ENCODE results near the gene PAQR8. TPM values are rescaled to one million over a fixed set of nuclear protein-coding genes. Genes with fewer than 3 reads are reported as not detected.
"Not testable (repeated sequence)": the region's sequence is repeated elsewhere in the genome, so short reads cannot be mapped to it uniquely, and the experiment has no call there.

The PAQR8 gene
- total RNA-seq, 1 donor from 2014 or later: 6.1 TPM

DNA sequence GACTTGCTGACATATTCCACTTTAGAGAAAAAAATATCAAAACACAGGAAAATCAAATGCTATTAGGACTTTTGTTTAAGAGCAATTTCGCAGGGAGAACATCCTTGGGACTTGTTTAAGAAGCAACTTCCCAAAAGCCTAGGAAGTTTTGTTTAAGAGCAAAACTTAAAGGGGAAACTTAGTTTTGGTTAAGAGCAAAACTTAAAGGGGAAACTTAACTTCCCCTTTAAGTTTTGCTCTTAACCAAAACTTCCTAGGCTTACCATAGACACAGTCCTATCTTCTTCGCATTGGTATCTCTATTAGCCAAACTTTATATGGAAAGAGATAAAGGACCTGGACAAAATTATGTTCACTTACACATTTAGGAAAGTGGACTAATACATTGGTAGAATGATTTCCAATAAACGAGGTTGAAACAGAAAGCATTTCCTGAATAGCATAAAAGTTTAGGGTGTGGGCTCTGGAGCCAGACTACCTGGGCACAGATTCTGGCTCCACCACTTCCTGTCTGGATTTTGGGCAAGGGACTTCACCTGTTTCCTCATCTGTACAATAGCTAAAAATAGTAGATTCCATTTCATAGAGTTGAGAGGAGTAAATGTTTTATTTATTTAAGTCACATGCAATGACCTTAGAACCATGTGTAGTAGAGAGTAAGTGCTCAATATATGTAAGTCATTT, 15.7 kb downstream of the PAQR8 start:
- Histone ChIP-seq H3K4me3 (no peak overlapping the region), H3K27ac (no peak overlapping the region), H3K9me3 (no peaks in the 10 kb centered on the region), H3K36me3 (no peaks in the 10 kb centered on the region), H3K27me3 (no peaks in the 10 kb centered on the region), H3K4me1 (no peaks in the 10 kb centered on the region)
- DNase-seq (ENCODE audit: low spot score in 2 of 2): no peak
- intact Hi-C loops (cut with DNase I): no loop called here
- TF ChIP-seq, protein P1, sequence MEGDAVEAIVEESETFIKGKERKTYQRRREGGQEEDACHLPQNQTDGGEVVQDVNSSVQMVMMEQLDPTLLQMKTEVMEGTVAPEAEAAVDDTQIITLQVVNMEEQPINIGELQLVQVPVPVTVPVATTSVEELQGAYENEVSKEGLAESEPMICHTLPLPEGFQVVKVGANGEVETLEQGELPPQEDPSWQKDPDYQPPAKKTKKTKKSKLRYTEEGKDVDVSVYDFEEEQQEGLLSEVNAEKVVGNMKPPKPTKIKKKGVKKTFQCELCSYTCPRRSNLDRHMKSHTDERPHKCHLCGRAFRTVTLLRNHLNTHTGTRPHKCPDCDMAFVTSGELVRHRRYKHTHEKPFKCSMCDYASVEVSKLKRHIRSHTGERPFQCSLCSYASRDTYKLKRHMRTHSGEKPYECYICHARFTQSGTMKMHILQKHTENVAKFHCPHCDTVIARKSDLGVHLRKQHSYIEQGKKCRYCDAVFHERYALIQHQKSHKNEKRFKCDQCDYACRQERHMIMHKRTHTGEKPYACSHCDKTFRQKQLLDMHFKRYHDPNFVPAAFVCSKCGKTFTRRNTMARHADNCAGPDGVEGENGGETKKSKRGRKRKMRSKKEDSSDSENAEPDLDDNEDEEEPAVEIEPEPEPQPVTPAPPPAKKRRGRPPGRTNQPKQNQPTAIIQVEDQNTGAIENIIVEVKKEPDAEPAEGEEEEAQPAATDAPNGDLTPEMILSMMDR (IDR thresholded peaks at IDR 0.05): no peak

DNA sequence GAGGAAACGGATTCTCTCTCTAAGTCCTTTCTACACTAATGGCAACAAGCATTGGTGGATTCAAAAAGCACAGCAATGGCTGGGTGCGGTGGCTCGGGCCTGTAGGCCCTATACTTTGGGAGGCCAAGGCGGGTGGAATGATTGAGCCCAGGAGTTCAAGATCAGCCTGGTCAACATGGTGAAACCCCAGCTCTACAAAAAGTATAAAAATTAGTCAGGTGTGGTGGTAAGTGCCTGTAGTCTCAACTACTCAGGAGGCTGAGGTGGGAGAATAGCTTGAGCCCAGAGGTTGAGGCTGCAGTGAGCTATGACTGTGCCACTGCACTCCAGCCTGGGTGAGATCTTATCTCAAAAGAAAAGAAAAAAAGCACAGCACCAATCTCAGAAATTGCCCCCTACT, 19.3 kb downstream of the PAQR8 start:
- no peaks in the 10 kb centered on the region for H3K36me3 ChIP-seq
- no peak for DNase-seq (ENCODE audit: low spot score in 2 of 2)
- TF ChIP-seq, protein P1 (IDR thresholded peaks at IDR 0.05): no peak
- no peaks in the 10 kb centered on the region for H3K4me1 ChIP-seq
- no peak overlapping the region for H3K4me3 ChIP-seq
- H3K27me3 ChIP-seq: no peaks in the 10 kb centered on the region
- intact Hi-C loops (cut with DNase I): no loop called here
- no peak overlapping the region for H3K27ac ChIP-seq
- H3K9me3 ChIP-seq: no peaks in the 10 kb centered on the region

DNA sequence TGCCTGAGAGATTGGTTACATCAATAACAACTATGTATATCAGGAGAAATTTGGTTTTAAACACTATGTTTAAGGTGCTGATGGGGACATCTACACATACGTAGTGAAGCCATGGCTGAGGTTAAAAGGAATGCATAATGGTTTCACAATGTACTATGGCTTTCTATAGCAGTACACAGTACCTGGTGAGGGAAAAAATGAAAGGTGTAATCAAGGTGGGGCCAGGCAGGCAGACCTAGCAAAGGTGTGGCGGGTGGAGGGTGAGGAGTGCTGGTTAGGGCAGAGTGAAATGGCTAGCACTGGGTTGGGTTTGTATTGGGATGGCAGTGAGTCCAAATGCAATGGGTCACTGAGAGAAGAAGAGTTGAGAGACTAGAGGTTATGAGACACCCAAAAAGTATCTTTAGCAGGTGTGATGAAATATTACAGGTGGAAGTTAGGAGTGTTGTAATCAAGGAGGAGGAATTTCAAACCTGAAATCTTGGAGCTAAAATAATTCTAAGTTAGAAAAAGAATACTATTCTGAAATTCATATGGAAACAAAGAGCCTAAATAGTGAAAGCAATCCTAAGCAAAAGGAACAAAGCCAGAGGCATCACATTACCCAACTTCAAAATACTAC, 22.3 kb downstream of the PAQR8 start:
- H3K27ac ChIP-seq: no peak overlapping the region
- intact Hi-C loops (cut with DNase I): no loop called here
- DNase-seq (ENCODE audit: low spot score in 2 of 2): no peak
- no peaks in the 10 kb centered on the region for H3K27me3 ChIP-seq
- H3K4me1 ChIP-seq: no peaks in the 10 kb centered on the region
- no peaks in the 10 kb centered on the region for H3K36me3 ChIP-seq
- no peaks in the 10 kb centered on the region for H3K9me3 ChIP-seq
- TF ChIP-seq, protein P1 (IDR thresholded peaks at IDR 0.05): no peak
- no peak overlapping the region for H3K4me3 ChIP-seq

DNA sequence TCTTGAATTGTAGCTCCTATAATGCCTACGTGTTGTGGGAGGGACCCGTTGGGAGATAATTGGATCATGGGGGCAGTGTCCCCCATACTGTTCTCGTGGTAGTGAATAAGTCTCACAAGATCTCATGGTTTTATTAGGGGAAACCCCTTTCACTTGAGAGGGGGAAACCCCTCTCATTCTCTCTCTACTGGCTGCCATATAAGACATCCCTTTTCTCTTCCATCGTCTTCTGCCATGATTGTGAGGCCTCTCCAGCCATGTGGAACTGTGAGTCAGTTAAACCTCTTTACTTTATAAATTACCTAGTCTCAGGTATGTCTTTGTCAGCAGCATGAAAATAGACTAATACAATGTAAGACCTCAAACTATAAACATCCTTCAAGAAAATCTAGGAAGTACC, 23.1 kb downstream of the PAQR8 start:
- Histone ChIP-seq H3K9me3 (no peaks in the 10 kb centered on the region), H3K4me3 (no peak overlapping the region), H3K36me3 (no peaks in the 10 kb centered on the region), H3K27ac (no peak overlapping the region), H3K27me3 (no peaks in the 10 kb centered on the region), H3K4me1 (peaks cover 0 to 5% of the 10 kb centered on the region in 2 donors)
- TF ChIP-seq, protein P1 (IDR thresholded peaks at IDR 0.05): no peak
- no peak for DNase-seq (ENCODE audit: low spot score in 2 of 2)
- intact Hi-C loops (cut with DNase I): no loop called here

DNA sequence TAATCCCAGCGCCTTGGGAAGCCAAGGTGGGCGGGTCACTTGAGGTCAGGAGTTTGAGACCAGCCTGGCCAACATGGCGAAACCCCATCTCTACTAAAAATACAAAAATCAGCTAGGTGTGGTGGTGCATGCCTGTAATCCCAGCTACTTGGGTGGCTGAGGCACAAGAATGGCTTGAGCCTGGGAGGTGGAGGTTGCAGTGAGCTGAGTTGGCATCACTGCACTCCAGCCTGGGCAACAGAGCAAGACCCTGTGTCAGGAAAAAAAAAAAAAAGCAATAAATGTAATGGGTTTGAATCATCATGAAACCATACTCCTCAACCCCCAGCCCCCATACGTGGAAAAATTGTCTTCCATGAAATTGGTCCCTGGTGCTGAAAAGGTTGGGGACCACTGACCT, 26.2 kb downstream of the PAQR8 start:
- intact Hi-C loops (cut with DNase I); H3K4me3 ChIP-seq; H3K4me1 ChIP-seq; DNase-seq (ENCODE audit: low spot score in 2 of 2); H3K27me3 ChIP-seq; H3K9me3 ChIP-seq; H3K27ac ChIP-seq; H3K36me3 ChIP-seq: not testable (repeated sequence)

DNA sequence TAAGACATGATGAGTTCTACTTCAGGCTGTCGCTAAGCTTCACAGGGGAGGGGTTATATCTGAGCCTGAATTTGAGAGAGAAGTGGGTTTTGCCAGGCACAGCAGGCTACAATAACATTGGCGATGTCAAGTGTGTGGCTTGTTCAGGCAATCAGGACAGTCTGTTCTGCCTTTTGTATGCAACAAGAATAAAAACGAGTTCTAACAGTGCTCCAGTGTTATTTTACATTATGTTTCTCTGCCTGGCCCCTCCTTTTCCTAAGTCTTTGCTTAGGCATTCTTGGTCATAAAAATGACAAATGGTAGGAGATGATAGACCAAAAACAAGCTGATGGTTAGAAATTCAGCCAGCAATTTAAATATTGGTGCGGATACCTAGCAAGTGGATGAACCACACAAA, 26.8 kb downstream of the PAQR8 start:
- Histone ChIP-seq H3K27me3 (no peaks in the 10 kb centered on the region), H3K4me1 (peaks cover 0 to 5% of the 10 kb centered on the region in 2 donors), H3K9me3 (no peaks in the 10 kb centered on the region), H3K4me3 (no peak overlapping the region), H3K36me3 (no peaks in the 10 kb centered on the region), H3K27ac (no peak overlapping the region)
- TF ChIP-seq, protein P1 (IDR thresholded peaks at IDR 0.05): no peak
- DNase-seq (ENCODE audit: low spot score in 2 of 2): no peak
- intact Hi-C loops (cut with DNase I): no loop called here
